HG03521 (cell line): ENCODE data around the gene SF1.

Experiments used
- ATAC-seq: cut with Tn5 transposase; IDR thresholded peaks from one replicate; pipeline ENCODE4 v1.9.1; 2021; ENCODE audit warnings: mild to moderate bottlenecking, moderate library complexity; ENCODE audit not compliant: unreplicated experiment

SF1 gene

GRCh38 chr11:64786308-64786707 lies 8.0 kb upstream of the SF1 start:
- ATAC-seq = no peak

DNA sequence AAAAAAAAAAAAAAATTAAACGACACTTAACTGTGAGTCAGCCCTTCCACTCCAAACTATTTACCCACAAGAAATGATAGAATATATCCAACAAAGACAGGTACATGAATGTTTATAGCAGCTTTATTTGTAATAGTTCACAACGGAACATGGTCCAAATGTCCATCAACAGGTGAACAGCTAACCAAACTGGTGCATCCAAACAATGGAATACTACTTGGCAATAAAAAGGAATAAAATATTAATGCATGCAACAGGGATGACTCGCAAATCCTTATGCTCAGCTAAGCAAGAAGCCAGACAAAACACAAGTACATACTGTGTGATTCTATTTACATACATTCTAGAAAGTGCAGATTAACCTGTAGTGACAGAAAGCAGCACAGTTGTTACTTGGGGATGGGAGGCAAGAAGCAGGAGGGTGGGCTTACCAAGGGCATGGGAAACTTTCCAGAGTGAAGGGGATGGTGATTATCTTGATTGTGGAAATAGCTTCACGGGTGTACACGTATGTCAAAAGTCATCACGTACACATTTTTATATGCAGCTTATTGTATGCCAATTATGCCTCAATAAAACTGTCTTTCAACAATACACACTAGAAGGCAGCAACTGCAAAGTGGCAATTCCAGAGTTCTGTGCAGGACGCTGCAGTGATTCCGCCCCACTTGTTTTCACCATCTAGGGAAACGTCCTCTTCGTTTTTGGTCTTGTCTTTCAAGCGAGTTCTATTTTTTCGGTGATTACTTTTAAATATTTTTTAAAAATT lies 6.7 kb upstream of the SF1 start:
- ATAC-seq = no peak

DNA sequence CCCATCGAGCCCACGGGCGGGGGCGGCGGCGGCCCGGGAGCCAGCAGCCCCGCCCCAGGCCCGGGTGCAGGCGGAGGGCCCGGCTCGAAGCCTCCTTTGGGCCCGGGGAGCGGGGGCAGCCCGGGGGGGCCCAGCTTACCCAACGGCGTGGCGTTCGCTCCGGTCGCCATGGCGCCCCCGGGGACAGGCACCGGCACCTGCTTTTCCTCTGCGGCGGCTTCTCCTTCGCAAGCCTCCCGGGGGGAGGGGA lies 194 bp downstream of the SF1 start:
- no peak for ATAC-seq

DNA sequence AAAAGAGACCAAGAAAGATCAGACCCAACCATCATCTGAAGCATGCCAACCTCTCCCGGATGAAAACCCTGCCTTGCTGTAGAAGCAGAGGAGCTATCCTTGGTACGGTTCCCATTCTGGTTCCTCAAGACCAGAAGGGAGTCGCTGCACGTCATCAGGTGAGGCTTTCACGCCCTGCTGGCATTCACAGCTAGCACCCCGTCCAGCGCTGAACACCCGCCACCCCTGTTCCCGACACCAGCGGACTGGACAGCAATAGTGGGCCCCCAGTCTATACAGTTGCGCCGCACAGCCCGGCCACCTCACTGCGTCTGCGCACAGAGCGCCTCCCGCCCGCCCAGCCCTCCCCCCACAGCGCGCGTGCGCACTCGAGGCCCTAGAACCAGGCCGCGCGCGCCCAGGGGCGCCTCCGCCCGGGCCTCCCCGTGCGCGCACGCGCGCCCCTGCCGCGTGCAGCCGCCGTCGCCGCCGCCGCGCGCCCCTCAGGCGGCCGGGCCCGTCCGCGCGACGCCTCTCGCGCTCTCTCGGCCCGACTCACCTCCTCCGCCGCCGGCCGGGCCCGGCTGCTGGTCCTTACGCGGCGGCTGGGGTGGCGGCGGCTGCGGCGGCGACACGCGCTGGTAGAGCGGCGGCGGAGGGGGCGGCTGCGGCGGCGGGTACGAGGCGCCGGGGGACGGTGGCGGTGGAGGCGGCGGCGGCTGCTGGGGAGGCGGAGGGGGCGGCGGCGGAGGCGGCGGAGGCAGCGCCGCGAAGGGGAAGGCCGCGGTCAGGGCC lies 706 bp downstream of the SF1 start:
- peak; percentile 27 for ATAC-seq

GRCh38 chr11:64776875-64777274 lies 1.5 kb downstream of the SF1 start:
- no peak for ATAC-seq

DNA sequence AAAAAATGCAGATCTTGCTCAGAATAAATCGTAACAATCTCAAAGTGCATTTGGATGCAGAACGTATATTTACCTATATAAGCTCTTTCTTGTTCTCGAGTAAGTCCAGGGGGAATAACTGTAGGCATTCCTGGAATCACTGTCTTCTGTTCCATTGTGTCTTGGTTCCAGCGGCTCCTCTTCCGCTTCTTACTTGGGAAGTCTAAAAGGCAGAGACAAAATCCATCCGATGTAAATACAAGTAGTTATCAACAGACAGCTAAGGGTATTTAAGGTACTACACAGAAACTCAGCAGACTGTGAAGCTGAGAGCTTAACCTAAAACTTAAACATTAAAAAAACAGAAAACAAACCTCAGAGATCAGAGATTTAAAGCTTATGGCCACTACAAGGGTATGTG lies 1.9 kb downstream of the SF1 start:
- no peak for ATAC-seq

DNA sequence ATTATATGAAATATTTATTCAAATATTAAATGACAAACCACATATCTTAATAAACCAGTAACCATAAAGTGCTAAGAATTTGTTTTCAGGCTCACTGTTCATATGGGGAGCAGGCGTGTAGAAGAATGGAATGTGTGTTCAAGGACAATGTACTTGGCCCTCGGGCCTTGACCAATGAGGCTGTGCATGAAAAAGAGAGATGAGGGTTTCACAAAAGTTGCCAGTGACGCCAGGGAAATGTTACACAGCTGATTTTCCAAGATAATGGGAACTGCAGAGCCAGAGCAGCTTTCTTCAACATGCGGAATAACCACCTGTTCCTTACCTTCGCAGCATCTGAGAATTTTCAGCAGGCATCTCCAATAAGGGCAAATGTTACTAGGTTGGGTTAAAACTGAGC lies 4.2 kb downstream of the SF1 start:
- no peak for ATAC-seq

GRCh38 chr11:64772303-64773018 lies 5.9 kb downstream of the SF1 start:
- no peak for ATAC-seq

DNA sequence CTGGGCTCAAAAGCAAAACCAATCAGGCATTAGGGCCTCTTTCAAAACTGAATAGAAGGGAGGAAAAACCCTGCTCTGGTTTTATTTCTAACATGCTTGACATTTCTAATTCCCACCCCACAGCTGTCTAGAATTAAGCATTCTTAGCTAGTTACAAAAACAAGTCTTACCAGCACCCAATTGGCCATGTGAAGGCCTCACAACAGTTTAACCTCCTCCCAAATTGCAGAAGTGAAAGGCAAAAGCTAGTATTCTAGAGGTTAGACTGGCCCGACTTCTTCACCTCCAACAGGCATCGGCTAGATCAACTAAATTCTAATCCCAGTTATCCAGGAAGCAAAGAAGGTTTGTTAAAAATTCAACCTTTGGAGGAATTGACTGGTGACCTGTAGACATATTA lies 6.5 kb downstream of the SF1 start:
- ATAC-seq = no peak

GRCh38 chr11:64770120-64770519 lies 8.2 kb downstream of the SF1 start:
- ATAC-seq = no peak

GRCh38 chr11:64769283-64769682 lies 9.1 kb downstream of the SF1 start:
- ATAC-seq = no peak

- no peak for ATAC-seq
These were observed 10.0 kb downstream of the SF1 start for GRCh38 chr11:64768300-64768694.

DNA sequence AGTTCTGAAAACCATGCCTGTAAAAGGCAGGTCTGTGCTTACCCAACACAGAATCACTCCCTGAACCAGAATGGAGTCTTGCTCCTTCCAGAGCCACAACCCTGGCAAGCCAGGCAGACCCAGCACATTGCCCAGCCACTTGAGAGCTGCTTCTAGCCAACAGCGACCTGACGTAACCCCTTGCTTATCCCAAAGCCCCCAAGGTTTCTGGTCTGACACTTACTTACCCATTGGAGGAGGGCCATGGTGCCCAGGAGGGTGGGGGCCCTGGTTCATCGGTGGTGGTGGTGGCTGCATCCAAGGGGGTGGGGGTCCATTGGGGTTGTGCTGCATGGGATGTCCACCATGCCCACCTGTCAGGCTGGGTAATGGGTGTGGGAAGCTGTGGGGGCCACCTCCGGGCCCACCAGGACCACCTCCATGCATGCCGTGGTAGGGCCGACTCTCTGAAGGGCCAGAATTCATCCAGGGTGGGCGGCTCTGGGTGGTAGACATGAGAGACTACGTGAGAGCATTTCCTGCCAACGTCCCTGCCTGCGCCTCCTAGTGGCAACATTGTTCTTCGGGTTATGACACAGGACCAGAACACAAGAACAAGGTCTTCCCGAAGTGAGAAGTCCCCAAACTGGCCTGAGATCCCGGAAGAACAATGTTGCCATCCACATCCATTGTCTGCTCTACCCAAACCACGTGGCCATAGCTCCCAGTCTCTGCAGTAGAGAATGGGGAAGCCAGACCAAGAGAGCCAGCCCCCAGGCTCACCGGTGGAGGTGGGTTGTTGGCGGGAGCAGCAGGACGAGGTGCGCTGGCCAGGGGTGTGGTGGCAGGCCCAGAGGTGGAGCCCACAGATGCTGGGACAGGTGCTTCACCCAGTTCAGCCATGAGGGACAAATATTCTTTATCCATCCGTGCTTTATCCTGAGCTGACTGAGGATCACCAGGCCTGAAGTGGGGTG lies 10.7 kb downstream of the SF1 start:
- ATAC-seq = no peak

GRCh38 chr11:64766881-64767280 lies 11.5 kb downstream of the SF1 start:
- no peak for ATAC-seq

DNA sequence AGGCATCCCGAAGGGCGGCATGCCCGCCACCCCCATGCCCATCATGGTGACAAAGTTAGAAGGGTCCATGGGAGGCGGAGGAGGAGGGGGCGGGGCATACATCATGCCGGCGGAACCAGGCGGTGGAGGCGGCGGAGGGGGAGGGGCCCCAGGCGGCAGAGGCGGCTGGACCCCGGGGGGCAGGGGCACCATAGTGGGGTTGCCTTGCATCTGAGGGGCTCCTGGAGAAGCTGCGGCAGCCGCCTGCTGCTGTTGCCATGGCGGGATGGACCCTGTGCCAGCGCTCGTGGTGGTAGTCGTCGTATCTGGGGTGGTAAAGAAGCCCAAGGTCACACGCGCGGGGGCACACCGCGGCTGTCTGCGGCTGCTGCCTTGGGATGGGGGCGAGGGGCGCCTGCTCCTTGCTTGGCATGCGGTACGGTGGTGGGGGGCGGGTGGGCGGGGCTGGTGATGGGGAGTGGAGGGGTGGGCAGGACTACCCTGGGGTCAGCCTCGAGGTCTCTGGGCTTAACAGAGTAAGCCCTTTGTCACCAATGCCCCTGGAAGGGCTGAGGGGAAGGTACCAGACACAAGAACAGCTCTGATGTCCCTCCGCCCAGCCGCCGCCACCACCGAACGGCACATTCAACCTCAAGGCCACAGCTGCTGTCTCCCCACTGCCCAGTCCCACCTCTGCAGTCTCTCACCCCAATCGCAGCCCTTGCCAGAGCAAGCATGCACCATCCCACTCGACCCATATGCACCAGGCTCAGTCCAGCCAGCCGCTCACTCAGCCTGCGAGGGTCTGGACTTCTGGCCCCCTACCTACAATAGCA lies 12.3 kb downstream of the SF1 start:
- ATAC-seq = no peak

DNA sequence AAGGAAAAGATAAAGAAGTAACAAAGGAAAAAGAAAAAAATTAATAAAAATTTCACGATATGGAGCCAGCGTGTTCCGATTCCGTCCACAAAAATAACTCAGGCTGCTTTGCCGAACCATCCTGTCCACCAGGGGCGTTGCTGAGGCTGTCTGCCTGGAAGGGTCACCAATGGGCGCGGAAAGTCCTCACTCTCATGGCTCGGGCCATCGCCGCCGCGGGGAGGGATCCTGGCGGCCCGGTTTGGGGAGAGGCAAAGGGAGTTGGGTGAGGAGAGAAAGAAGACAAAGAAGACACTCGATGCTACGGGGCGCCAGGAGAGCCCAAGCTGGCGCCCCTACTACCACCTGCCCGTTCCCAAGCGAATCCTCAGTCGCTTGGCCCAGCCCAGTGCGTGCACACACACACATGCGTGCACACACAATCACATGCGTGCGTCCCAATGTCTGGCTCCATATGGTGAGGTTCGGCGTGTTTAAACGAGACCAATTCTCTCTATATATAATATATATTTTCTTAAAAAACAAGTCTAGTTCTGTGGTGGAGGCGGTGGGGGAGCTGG lies 13.0 kb downstream of the SF1 start:
- ATAC-seq = no peak

DNA sequence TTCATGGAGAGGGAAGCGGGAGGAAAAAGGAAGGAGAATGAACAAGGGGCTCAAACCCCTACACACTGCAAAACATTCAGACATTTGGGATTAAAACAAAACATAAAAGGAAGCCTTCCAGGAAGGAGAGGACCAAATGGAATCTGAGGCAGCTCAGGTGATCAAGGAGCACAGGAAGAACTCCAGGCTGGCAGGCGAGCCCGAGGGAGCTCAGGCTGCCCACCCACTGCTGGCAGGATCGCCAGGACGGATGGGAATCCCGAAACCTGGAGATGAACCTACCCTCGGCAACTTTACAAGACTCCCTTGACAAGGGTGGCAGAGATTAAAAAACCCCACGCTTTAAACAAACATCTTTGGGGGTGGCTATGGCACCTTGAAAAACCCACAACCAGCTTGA lies 13.6 kb downstream of the SF1 start:
- no peak for ATAC-seq

- ATAC-seq = no peak
These were observed 14.2 kb downstream of the SF1 start for GRCh38 chr11:64764040-64764611.

DNA sequence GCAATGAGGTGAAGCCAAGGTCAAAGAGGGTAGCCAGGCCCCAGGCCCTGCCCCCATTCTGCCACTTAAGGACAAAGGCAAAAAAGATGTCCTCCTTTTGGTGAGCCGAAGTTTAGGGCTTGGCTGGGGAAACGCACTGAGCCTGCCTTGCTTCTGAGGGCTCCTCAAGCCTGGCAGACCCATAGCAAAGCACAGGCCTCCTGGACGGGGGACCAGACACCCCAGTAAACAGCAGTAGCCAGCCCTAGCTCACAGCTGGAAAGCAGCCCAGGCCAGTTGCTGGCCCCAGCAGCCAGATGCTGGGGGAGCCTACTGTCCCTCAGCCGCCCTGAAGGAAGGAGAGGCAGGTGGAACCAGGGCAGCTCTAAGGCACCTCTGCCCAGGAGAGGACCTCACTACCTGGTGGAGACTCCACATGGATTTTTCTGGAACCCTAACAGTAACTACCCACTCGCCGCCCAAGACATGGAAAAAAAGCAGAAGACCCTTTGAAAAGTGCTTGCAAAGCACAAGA lies 14.8 kb downstream of the SF1 start:
- ATAC-seq = no peak
